T47D (cell line): ENCODE data around the gene RAMP1.

Experiments
- DNase-seq, 2 experiments: peaks; one replicate each; pipeline versions ENCODE4 v3.0.0 to v3.0.0-alpha.2; 2011 to 2012; ENCODE audit warnings: low read depth in 1 of 2, low spot score in 1 of 2
- JUND ChIP-seq: IDR thresholded peaks from 2 replicates; pipeline ENCODE4 v1.6.1; 2012; ENCODE audit warnings: low read depth
- in situ Hi-C: cut with HindIII; loops from 2 replicates; pipeline ENCODE4 v1.10.0; 2016; ENCODE audit warnings: low sequenced_read_pairs, low pct_unique_long_range_greater_than_20kb

The RAMP1 gene

DNA sequence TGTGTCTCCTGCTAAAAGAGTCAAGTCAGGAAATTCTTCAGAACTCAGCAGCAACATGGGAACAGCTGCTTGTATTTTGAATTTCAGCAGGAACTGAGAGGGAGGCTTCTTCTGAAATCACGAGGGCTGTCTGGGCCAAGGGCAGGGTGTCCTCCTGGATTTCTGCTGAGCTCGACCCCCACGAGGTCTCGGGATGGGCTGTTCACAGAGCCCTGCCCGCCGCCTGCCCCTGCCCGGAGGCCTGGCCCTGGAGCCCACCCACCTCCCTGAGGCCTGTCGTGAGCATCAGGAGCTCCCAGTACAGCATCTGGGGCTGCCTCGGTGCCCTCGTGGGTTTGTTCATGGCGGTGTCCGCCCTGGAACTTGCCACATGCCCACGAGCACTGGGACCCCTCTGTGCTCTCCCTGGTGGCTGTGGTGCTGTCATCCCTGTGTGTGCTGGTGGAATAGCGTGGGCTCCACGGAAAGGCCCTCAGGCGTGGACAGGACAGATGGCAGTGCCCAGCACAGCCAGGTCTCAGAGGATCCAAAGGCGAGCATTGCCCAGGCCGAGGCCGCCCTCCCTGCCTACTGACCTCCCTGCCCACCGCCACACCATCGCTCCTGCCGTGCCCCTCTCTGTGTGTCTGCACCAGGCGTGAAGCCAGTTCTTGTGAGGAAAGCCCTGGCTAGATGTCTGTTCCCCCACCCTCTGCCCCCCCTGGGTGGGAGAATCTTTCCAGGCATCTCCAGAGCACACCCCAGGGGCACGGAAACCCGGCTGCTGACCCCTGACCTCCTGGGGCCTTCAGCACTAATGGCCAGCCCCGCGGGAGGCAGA lies 25.9 kb downstream of the RAMP1 start:
- no peak for DNase-seq
- TF ChIP-seq JUND: no peak
- in situ Hi-C loops: no loop called here

DNA sequence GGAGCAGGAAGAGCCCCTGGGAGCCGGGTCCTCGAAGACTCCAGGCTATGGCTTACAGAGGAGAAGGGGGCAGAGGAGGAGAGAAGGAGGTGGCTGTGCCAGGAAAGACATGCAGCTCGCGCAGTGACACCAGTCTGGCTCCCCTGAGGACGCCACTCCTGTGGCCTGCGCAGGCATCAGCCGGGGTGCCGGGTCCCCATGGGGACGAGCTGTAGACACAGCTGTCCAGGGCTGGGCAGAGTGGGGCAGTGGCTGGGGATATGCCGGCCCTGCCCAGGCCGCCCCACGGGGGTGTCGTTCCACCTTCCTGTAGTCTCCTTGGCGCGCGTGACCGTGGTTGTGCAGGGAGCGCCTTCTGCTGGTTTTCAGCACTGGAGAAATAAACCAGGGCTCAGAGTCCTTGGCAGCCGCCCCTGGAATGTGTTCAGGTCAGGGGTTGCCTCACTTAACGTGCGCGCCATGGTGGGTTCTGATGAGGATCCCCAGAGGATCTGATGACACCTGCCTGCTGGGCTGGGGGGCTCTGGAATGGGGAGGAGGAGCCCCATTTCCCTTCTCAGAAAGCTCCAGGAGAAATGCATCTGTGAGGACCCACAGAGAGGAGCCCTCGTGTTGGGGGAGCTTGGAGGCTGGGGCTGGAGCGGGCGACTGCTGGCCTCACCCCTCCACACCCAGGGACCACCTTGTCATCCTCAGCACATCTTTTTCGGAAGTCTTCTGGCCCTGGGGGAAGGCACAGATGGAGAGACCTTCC lies 26.7 kb downstream of the RAMP1 start:
- TF ChIP-seq JUND: no peak
- in situ Hi-C loops: no loop called here
- no peak for DNase-seq

DNA sequence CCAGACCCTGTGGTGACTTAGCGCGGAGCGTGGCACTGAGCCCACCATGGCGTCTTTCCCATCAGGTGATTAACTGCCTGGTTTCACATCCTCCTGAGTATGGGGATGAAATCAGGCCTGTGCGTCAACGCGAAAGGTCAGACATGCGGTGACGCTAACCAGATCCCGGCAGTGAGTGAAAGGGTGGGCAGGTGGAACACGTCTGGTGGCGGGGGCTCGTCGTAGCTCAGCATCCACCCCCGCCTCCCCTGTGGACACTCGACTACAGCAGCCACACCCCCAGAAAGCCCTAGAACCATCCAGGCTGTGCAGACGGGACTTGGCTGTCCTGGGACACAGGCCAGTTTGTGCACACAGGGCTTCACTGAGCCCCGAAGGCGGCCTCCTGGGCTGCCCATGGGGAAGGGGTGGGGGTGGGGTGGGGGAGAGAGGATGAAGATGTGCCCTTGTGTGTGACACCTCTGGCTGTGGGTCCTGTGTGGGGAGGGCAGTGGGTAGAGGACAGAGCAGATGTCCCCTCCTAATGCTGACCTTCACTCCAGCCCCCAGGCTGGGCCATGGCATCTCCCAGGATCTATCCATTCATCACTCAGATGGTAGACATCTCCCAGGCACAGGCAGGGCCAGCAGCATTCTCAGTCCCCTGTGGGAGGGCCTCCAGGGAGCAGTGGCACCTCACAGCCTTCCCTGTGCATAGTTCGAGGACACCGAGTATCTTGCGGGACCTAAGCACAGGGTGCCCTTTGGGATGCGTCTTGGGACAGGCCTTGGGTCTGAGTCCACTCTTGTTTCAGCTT lies 27.5 kb downstream of the RAMP1 start:
- DNase-seq: no peak
- in situ Hi-C loops: no loop called here
- no peak for TF ChIP-seq JUND

DNA sequence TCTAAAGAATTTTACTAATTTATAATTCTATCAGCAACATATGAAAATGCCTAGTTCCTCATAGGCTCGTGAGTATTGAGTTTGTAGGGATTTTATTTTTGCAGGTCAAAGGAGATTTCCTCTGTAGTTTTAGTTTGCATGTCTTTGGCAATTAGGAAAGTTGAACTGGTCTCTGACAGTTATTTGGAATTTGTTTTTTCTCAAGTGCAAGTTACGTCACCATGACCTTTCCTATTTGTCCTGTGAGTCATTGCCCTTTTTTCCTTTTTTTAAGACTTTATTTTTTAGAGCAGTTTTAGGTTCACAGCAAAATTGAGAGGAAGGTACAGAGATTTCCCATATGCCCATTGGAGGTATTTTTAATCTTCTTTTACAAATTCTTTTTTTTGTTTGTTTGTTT lies 29.0 kb downstream of the RAMP1 start:
- TF ChIP-seq JUND: no peak
- in situ Hi-C loops: no loop called here
- DNase-seq: no peak

DNA sequence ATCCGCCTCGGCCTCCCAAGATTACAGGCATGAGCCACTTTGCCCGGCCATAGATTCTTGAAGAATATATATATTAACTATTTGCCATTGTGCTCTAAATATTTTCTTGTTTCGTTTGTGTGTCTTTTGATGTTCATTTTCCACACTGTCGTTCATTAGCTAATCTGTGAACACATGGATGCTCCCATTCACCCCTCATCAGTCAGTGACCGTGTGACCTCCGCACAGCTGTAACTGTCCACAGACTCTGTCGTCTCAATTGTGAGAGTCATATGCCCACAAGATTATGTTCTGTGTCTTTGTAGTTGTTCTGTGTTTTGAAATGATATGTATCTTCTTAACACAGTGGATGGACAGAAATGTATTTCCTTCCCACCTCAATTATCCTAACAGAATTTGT lies 29.6 kb downstream of the RAMP1 start:
- in situ Hi-C loops: no loop called here
- no peak for DNase-seq
- TF ChIP-seq JUND: no peak

DNA sequence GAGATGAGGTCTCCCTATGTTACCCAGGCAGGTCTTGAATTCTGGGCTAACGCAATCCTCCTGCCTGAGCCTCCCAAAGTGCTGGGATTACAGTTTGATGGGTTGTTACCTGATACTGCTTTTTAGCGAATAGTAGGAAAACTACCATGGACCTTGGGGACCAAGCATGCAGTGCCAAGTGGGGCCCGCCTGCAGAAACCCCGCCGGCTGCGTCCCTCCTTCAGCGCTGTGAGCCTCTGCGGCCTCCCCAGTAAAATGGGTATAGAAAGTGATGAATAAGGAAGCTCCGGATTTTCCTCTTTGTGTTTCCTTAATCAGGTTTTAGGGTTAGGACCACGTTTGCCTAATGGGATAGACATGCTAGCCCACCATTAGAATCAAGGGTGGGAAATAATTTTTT lies 30.4 kb downstream of the RAMP1 start:
- in situ Hi-C loops: no loop called here

DNA sequence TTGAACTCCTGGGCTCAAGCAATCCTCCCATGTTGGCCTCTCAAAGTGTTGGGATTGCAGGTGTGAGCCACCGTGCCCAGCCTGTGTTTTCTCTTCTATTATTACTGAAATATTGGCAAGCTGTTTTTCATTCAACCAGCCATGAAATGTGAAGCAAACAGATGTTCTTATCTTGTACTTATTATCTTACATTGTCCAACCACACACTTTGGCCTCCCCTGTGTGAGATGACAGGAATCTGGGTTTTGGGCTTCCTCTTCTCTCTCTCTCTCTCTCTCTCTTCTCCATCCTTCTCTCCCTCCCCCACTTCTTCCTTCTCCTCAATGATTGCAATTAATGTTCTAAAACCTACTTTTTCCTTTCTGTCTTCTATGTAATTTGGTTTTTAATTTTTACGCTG lies 33.1 kb downstream of the RAMP1 start:
- in situ Hi-C loops: no loop called here
- no peak for DNase-seq
- TF ChIP-seq JUND: no peak

More for the DNA sequence above, 30.4 kb downstream of the RAMP1 start:
- no peak for TF ChIP-seq JUND
- no peak for DNase-seq

DNA sequence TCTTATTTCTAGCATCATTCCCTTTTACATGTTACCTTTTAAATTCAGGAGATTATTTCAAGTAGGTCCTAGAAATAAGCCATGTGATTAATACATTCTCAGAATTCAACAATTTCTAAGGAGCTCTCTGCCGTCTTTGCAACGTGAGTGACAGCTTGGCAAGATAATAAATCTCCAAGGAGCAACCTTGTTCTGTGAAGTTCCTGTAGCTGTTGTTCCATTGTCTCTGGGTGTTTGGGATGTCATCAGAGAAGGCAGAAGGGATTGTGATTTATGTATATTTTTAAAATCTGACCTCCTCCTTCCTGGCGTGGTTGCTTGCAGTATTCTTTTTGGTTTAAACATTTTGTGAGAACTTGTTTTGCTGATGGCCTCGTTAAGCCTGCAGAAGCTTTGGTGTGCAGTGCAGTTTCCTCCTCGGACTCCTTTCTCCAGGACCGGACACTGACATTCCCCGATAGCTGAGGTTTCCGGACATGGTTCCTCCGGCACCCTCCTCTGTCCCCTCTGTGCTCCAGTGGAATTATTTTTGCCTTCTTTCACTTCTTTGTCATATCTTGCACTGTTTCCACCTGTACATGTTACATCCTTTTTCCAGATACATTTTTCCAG lies 33.7 kb downstream of the RAMP1 start:
- DNase-seq: no peak
- no peak for TF ChIP-seq JUND
- in situ Hi-C loops: no loop called here

DNA sequence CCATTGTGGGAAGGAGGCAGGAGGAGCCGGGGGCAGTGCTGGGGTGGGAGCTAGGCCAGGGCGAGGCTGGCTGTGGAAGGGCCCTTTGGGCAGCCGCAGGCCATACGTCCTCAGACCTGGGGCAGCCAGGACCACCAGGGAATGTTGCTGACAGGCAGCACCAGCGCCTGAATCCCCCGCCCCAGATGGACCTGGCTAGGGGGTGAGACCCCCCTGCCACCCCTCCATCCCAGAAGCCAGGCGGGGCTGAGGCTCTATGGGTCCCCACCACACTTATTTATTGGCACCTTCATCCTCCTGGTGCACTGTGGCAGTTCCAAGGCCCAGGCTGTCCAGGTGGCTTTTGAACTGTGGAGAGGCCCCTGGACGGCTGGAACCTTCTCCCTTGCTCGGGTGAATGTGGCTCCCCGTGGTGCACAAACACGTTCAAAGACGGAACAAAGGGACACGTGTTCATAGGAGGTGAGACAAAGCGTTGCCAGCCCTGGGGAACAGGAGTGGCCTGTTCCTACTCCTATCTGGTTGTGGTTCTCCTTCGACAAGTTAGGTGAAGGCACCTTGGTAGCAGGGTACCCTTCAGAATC lies 35.1 kb downstream of the RAMP1 start:
- in situ Hi-C loops: no loop called here
- no peak for DNase-seq
- no peak for TF ChIP-seq JUND

DNA sequence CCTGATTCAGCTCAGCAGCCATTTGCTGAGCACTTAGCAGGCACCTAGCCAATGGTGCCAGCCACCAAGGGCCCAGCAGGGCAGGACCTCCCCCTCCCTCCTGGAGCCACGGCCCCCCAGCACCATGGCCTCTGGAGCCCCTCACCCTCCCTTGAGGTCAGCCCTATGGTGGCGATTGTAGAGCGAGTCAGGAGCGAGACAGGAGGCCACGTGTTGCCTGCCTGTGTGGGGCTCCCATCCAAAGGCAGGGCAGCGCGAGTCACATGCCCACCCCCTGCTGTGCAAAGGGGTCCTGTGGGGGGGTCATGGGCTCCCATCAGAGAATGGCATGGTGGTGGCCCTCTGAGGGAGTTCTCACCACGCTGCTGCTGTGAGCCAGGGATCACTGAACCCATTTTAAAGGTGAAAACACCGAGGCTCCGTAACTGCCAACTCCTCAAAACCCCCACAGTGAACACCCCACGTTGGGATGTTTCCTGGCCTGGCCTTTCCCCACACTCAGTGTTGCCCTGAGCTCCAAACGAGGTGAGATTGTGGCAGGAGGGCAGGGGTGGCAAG lies 35.6 kb downstream of the RAMP1 start:
- TF ChIP-seq JUND: no peak
- no peak for DNase-seq
- in situ Hi-C loops: no loop called here

DNA sequence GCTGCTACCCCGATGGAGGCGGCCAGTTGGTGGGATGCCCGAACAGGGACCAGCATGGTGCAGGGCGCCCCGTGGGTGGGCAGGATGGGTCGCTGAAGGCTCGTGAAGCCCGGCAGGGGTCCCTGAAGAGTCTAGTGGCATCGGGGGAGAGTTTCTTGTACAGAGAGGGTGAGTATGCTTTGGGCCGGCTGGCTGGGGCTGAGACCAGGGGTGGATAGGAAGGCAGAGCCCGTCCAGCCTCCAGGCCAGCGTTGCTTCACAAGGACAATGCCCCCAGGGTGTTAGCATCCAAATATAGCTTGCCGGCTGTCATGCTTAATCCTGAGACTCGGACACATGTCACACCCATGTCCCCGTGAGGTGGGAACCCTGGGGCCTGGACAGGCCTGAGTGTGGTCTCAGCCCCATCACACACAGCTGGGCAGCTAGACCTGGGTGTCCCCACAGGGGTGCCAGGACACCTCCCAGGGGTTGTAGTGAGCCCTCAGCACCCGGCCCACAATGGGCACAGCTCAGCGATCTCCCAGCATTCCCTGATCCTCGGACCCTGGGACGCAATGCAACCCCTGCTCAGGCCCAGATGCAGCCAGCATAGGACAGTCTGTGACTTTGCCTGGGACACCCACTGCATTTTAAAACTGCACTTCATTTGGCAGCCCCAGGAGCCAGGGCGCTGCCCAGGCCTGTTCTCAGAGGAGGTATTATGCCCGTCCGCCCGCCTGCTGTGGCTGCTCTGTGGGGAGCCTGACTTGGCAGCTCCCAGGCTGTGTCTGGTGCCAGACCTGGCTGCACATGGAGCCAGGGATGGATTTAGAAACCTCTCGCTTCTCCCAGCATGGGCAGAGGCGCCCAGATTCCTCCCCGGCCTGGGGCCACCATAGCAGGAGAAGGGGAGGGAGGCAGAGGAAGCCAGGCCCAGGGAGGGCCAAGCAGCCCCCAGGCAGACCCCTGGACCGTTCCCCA lies 36.4 kb downstream of the RAMP1 start:
- TF ChIP-seq JUND: no peak
- DNase-seq: no peak
- in situ Hi-C loops: no loop called here
